Endothelial cell (in vitro differentiated cells): ENCODE results near the gene PRDX4. TPM values are rescaled to one million over a fixed set of nuclear protein-coding genes. Genes with fewer than 3 reads are reported as not detected.

Source experiments
- DNase-seq: peaks from one replicate; pipeline ENCODE4 v3.0.0; 2021; ENCODE audit warnings: low spot score
- H3K27ac Mint-ChIP-seq: one replicate; pipeline ENCODE4 v1.8.0; 2021; ENCODE audit warnings: mixed read lengths, inconsistent platforms; ENCODE audit not compliant: unreplicated experiment
- H3K27me3 Mint-ChIP-seq: one replicate; pipeline ENCODE4 v1.8.0; 2021; ENCODE audit warnings: mild to moderate bottlenecking, moderate library complexity, mixed read lengths, inconsistent platforms; ENCODE audit not compliant: unreplicated experiment
- H3K36me3 Mint-ChIP-seq: one replicate; pipeline ENCODE4 v1.8.0; 2021; ENCODE audit warnings: mild to moderate bottlenecking, low read depth, mixed read lengths, inconsistent platforms; ENCODE audit not compliant: unreplicated experiment
- H3K4me1 Mint-ChIP-seq: one replicate; pipeline ENCODE4 v1.8.0; 2021; ENCODE audit warnings: mild to moderate bottlenecking, mixed read lengths, inconsistent platforms; ENCODE audit not compliant: unreplicated experiment
- H3K4me3 Mint-ChIP-seq: one replicate; pipeline ENCODE4 v1.8.0; 2021; ENCODE audit warnings: mild to moderate bottlenecking, mixed read lengths, inconsistent platforms; ENCODE audit not compliant: unreplicated experiment
- H3K9me3 Mint-ChIP-seq: one replicate; pipeline ENCODE4 v1.8.0; 2021; ENCODE audit warnings: mixed read lengths, inconsistent platforms; ENCODE audit not compliant: unreplicated experiment
- total RNA-seq: library from RNA; stranded (reverse); fragmentation: NEBNext Ultra II Directional; extraction: Animal tissue kit (Norgen Biotek cat#: 25700); gene quantifications from one replicate; pipeline ENCODE4 v1.2.1, GENCODE V29; 2021; ENCODE audit not compliant: unreplicated experiment
- TF ChIP-seq, protein P1 (sequence below): fragments of 200-600 bp; sonication (generic); IDR thresholded peaks from one replicate; pipeline ENCODE4 v1.5.0; 2021; ENCODE audit warnings: antibody characterized with exemption; ENCODE audit not compliant: unreplicated experiment

The PRDX4 gene
- total RNA-seq, 1 donor from 2014 or later = 74.6 TPM

DNA sequence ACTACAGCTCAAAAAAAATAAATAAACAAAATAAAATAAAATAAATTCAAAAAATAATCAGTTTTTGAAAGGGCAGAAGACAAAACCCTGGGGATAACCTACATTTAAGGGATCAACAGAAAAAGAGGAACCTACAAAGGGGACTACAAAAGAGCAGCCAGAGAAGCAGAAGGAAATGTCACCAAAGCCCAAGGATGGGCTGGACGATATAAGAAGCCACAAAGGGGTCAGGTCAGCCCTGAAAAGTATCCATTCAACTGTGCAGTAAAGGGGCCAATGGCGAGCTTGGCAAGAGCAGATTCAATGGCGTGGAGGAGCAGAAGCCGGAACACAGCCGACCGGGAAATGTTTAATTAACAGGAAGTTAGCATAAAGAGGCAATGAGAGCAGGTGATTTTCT is 58.9 kb downstream of the PRDX4 start:
- Mint-ChIP-seq H3K4me1 (no peaks in the 10 kb centered on the region), H3K36me3 (peaks cover 6% of the 10 kb centered on the region)

DNA sequence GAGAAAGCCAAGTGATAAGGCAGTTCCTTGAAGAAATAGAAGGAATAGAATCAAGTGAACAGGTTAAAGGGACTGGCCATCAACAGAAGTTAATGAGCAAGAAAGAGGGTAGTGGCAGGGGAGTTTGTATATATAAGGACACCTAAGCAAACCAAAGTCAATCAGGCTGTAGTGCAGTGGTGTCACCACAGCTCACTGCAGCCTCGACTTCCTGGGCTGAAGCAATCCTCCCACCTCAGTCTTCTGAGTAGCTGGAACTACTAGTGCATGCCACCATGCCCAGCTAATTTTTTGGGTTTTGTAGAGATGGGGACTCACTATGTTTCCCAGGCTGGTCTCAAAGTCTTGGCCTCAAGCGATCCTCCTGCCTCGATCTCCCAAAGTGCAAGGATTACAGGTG is 59.9 kb downstream of the PRDX4 start:
- DNase-seq = no peak
- TF ChIP-seq, protein P1, sequence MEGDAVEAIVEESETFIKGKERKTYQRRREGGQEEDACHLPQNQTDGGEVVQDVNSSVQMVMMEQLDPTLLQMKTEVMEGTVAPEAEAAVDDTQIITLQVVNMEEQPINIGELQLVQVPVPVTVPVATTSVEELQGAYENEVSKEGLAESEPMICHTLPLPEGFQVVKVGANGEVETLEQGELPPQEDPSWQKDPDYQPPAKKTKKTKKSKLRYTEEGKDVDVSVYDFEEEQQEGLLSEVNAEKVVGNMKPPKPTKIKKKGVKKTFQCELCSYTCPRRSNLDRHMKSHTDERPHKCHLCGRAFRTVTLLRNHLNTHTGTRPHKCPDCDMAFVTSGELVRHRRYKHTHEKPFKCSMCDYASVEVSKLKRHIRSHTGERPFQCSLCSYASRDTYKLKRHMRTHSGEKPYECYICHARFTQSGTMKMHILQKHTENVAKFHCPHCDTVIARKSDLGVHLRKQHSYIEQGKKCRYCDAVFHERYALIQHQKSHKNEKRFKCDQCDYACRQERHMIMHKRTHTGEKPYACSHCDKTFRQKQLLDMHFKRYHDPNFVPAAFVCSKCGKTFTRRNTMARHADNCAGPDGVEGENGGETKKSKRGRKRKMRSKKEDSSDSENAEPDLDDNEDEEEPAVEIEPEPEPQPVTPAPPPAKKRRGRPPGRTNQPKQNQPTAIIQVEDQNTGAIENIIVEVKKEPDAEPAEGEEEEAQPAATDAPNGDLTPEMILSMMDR = no peak
- no peaks in the 10 kb centered on the region for H3K9me3 Mint-ChIP-seq
- no peak overlapping the region for H3K4me3 Mint-ChIP-seq
- H3K36me3 Mint-ChIP-seq = peaks cover 6% of the 10 kb centered on the region
- H3K27me3 Mint-ChIP-seq = peaks cover 4% of the 10 kb centered on the region
- no peak overlapping the region for H3K27ac Mint-ChIP-seq
- H3K4me1 Mint-ChIP-seq = no peaks in the 10 kb centered on the region

More for the DNA sequence above, 58.9 kb downstream of the PRDX4 start:
- no peaks in the 10 kb centered on the region for H3K9me3 Mint-ChIP-seq
- H3K4me3 Mint-ChIP-seq = no peak overlapping the region
- DNase-seq = no peak
- TF ChIP-seq, protein P1 = no peak
- H3K27ac Mint-ChIP-seq = no peak overlapping the region
- H3K27me3 Mint-ChIP-seq = peaks cover 4% of the 10 kb centered on the region

DNA sequence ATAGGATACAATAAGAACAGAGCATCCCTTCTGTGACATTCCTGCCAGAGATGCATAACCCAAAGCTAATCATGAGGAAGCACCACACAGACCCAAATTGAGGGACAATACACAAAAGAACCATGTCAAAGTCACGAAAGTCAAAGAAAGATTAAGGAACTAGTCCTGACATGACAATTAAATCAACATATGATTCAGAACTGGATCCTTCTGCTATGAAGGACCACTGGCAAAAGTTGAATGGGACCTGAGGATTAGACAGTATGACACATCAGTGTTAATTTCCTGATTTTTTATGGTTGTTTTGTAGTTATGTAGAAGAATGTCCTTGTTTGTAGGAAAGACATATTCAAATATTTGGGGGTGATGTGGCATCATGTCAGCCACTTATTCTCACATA is 61.9 kb downstream of the PRDX4 start:
- Mint-ChIP-seq H3K9me3 (no peaks in the 10 kb centered on the region), H3K4me1 (no peaks in the 10 kb centered on the region), H3K27me3 (peaks cover 4% of the 10 kb centered on the region), H3K4me3 (no peak overlapping the region), H3K36me3 (peaks cover 3% of the 10 kb centered on the region), H3K27ac (no peak overlapping the region)
- TF ChIP-seq, protein P1 = no peak
- DNase-seq = no peak

DNA sequence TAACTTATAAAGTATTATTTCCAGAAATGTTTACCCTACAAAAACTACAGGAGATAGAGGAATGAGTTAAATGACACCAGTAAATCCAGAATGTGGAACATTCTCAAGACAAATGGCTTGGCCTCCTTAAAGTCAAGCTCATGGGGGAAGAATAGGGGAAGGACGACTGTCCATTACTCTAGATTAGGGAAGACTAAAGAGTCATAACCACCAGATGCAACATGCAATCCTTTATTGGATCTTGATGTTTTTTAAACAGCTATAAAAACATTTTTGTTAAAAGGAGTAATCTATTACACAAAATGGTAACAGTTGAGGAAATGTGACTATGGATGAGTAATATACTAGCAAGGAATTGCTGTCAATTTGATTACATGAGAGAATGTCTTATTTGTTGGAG is 64.7 kb downstream of the PRDX4 start:
- H3K4me1 Mint-ChIP-seq = no peaks in the 10 kb centered on the region
- H3K9me3 Mint-ChIP-seq = no peaks in the 10 kb centered on the region
- peaks cover 3% of the 10 kb centered on the region for H3K36me3 Mint-ChIP-seq
- peaks cover 2% of the 10 kb centered on the region for H3K27me3 Mint-ChIP-seq
- TF ChIP-seq, protein P1 = no peak
- H3K4me3 Mint-ChIP-seq = no peak overlapping the region
- H3K27ac Mint-ChIP-seq = no peak overlapping the region
- no peak for DNase-seq

DNA sequence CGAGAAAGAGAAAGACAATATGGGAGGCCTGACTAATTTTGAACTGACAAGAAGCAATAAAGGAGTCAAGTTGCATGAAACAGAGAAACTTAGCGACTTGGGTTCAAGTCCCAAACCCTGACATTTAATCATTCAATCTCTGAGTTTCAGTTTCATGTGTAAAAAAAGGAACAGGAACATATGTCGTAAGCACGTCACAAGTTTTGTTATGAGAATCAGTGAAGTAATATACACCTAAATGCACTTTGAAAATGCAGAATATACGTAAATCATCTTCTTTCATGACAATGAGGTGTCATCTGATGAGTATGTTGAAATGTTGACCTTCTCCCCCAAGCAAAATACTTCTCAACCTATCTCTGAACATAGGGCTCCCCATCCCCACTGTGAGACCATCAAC is 65.4 kb downstream of the PRDX4 start:
- H3K4me1 Mint-ChIP-seq = no peaks in the 10 kb centered on the region
- no peak overlapping the region for H3K4me3 Mint-ChIP-seq
- H3K27ac Mint-ChIP-seq = no peak overlapping the region
- DNase-seq = no peak
- H3K9me3 Mint-ChIP-seq = no peaks in the 10 kb centered on the region
- H3K36me3 Mint-ChIP-seq = peaks cover 3% of the 10 kb centered on the region
- TF ChIP-seq, protein P1 = no peak
- peaks cover 2% of the 10 kb centered on the region for H3K27me3 Mint-ChIP-seq

Other genes with a start within 250 kb of the PRDX4 start
- gene ACOT9, start 75.8 kb downstream of the PRDX4 start, total RNA-seq = 99.1 TPM
- gene SAT1, start 115.7 kb downstream of the PRDX4 start, total RNA-seq = 479 TPM
- gene APOO, start 240.4 kb downstream of the PRDX4 start, total RNA-seq = 18.3 TPM
- not detected for gene CXorf58, start 240.5 kb downstream of the PRDX4 start, total RNA-seq